NCI-H1436 treated with DMSO at 0.1 percent for 48 hours (cell line): Measurements from ENCODE around the gene RAPGEF5.

Source experiments
- DNase-seq: peaks from one replicate; lab custom pipeline; 2025; lab: John Stamatoyannopoulos, UW

The RAPGEF5 gene

GRCh38 chr7:22377703-22378102 lies 20.7 kb upstream of the RAPGEF5 start:
- DNase-seq, result no peak

- DNase-seq, result no peak
These were observed 18.6 kb upstream of the RAPGEF5 start for GRCh38 chr7:22375359-22376048.

- no peak for DNase-seq
These were observed 17.0 kb upstream of the RAPGEF5 start for GRCh38 chr7:22373911-22374310.

- DNase-seq, result no peak
These were observed 16.4 kb upstream of the RAPGEF5 start for GRCh38 chr7:22373388-22373787.

- DNase-seq, result no peak
These were observed 15.9 kb upstream of the RAPGEF5 start for GRCh38 chr7:22372863-22373262.

GRCh38 chr7:22371878-22372277 lies 14.9 kb upstream of the RAPGEF5 start:
- DNase-seq, result no peak

GRCh38 chr7:22364900-22365299 lies 7.9 kb upstream of the RAPGEF5 start:
- DNase-seq, result no peak

GRCh38 chr7:22363756-22364422 lies 6.9 kb upstream of the RAPGEF5 start:
- no peak for DNase-seq

GRCh38 chr7:22361795-22362194 lies 4.8 kb upstream of the RAPGEF5 start:
- DNase-seq, result no peak

GRCh38 chr7:22361320-22361719 lies 4.4 kb upstream of the RAPGEF5 start:
- no peak for DNase-seq

GRCh38 chr7:22358820-22359697 lies 2.1 kb upstream of the RAPGEF5 start:
- DNase-seq, result no peak

- no peak for DNase-seq
These were observed 589 bp upstream of the RAPGEF5 start for GRCh38 chr7:22357311-22358175.

GRCh38 chr7:22356010-22356691 lies 803 bp downstream of the RAPGEF5 start:
- DNase-seq, result no peak

- DNase-seq, result no peak
These were observed 1.3 kb downstream of the RAPGEF5 start for GRCh38 chr7:22355620-22356009.

GRCh38 chr7:22354462-22354861 lies 2.5 kb downstream of the RAPGEF5 start:
- no peak for DNase-seq

- no peak for DNase-seq
These were observed 4.1 kb downstream of the RAPGEF5 start for GRCh38 chr7:22352887-22353286.

GRCh38 chr7:22351878-22352277 lies 5.1 kb downstream of the RAPGEF5 start:
- no peak for DNase-seq

- DNase-seq, result no peak
These were observed 5.6 kb downstream of the RAPGEF5 start for GRCh38 chr7:22351329-22351692.

GRCh38 chr7:22350466-22351328 lies 6.3 kb downstream of the RAPGEF5 start:
- DNase-seq, result no peak

- no peak for DNase-seq
These were observed 8.6 kb downstream of the RAPGEF5 start for GRCh38 chr7:22348379-22348778.
